ENCODE data around the gene ITCH.
"Not testable (repeated sequence)": the region's sequence is repeated elsewhere in the genome, so short reads cannot be mapped to it uniquely, and the experiment has no call there.

Gene ITCH

GRCh38 chr20:34322267-34323105 is 40.6 kb upstream of the ITCH start:
- ChIA-PET CTCF (interaction anchor here (3.8 kb wide), 1 partner anchor 9 kb away, joined by 35 read pairs; no protein-coding TSS in a partner anchor), POLR2A (no interaction called here)
- H3K4me3 ChIP-seq (ENCODE audit: low read depth, low read length): no peak overlapping the region
- TF ChIP-seq, protein P1, sequence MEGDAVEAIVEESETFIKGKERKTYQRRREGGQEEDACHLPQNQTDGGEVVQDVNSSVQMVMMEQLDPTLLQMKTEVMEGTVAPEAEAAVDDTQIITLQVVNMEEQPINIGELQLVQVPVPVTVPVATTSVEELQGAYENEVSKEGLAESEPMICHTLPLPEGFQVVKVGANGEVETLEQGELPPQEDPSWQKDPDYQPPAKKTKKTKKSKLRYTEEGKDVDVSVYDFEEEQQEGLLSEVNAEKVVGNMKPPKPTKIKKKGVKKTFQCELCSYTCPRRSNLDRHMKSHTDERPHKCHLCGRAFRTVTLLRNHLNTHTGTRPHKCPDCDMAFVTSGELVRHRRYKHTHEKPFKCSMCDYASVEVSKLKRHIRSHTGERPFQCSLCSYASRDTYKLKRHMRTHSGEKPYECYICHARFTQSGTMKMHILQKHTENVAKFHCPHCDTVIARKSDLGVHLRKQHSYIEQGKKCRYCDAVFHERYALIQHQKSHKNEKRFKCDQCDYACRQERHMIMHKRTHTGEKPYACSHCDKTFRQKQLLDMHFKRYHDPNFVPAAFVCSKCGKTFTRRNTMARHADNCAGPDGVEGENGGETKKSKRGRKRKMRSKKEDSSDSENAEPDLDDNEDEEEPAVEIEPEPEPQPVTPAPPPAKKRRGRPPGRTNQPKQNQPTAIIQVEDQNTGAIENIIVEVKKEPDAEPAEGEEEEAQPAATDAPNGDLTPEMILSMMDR (IDR thresholded peaks at IDR 0.05; ENCODE audit: insufficient read depth, low read length, missing control alignments): no peak
- DNase-seq (ENCODE audit: low read depth, low spot score): no peak

DNA sequence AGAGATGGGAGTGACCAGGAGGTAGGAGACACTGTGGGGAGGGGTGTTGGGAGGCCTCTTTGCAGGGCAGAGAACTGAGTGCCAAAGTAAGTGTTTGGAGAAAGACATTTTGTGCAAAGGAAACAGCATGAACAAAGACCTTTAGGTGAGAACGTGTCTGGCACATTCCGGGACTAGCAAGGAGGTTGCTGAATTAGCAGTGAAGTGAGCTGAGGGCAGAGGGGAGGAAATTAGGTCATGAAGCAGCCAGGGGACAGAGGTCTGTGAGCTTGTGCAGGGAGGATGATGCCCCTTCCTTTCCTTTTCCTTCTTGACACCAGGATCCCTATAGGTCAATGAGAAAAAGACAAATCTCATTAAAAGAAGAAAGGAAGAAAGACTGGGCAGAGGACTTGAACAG is 38.5 kb upstream of the ITCH start:
- ChIA-PET CTCF (interaction anchor here (3.8 kb wide), 1 partner anchor 11 kb away, joined by 35 read pairs; no protein-coding TSS in a partner anchor), POLR2A (interaction anchor here (0.7 kb wide), 1 partner anchor 13 kb away, joined by 3 read pairs; no protein-coding TSS in a partner anchor)
- no peak overlapping the region for H3K4me3 ChIP-seq (ENCODE audit: low read depth, low read length)
- no peak for DNase-seq (ENCODE audit: low read depth, low spot score)
- TF ChIP-seq, protein P1 (IDR thresholded peaks at IDR 0.05; ENCODE audit: insufficient read depth, low read length, missing control alignments): no peak

GRCh38 chr20:34328207-34328606 is 34.9 kb upstream of the ITCH start:
- DNase-seq (ENCODE audit: low read depth, low spot score); H3K4me3 ChIP-seq (ENCODE audit: low read depth, low read length); POLR2A ChIA-PET: not testable (repeated sequence)
- CTCF ChIA-PET: interaction anchor here (1.0 kb wide), 1 partner anchor 210 kb away, joined by 3 read pairs; no protein-coding TSS in a partner anchor

GRCh38 chr20:34328928-34329677 is 34.0 kb upstream of the ITCH start:
- TF ChIP-seq, protein P1 (IDR thresholded peaks at IDR 0.05; ENCODE audit: insufficient read depth, low read length, missing control alignments): no peak
- CTCF ChIA-PET: interaction anchor here (0.7 to 1.0 kb wide), 2 partner anchors 16 to 209 kb away, joined by 3 read pairs; no protein-coding TSS in a partner anchor
- POLR2A ChIA-PET: no interaction called here
- DNase-seq (ENCODE audit: low read depth, low spot score): no peak
- H3K4me3 ChIP-seq (ENCODE audit: low read depth, low read length): no peak overlapping the region

- POLR2A ChIA-PET; DNase-seq (ENCODE audit: low read depth, low spot score): not testable (repeated sequence)
These were observed 32.1 kb upstream of the ITCH start for GRCh38 chr20:34330861-34331544.

DNA sequence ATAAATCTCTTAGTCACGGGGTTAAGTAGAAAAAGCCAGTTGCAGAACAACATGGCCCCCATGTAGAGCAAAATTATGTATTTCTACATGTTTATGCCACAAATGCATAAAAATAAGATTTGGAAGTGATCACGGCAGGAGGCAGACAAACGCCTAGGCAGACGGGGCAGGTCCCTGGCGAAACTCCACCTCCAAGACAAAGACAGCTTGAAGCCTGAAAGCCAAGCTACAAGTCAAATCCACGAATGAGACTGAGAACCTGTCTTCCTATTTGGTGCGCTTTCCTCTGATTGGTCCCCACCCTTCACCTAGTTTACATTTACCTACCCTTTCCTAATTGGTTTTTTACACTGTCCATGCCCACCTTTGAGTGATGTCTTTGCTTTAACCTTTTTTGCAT is 31.2 kb upstream of the ITCH start:
- H3K4me3 ChIP-seq (ENCODE audit: low read depth, low read length): no peak overlapping the region
- POLR2A ChIA-PET: no interaction called here
- DNase-seq (ENCODE audit: low read depth, low spot score): no peak
- TF ChIP-seq, protein P1 (IDR thresholded peaks at IDR 0.05; ENCODE audit: insufficient read depth, low read length, missing control alignments): no peak
- CTCF ChIA-PET: no interaction called here

More at GRCh38 chr20:34330861-34331544, 32.1 kb upstream of the ITCH start:
- CTCF ChIA-PET; H3K4me3 ChIP-seq (ENCODE audit: low read depth, low read length): not testable (repeated sequence)
